DND-41 (cell line): ENCODE measurements around the gene FLNA.

Experiments
- ATAC-seq: fragments of 200-7000 bp; cut with Tn5 transposase; 3 replicates; pipeline ENCODE4 v1.9.1; 2021; ENCODE audit warnings: low read depth; ENCODE audit not compliant: insufficient read depth
- DNase-seq: peaks from one replicate; pipeline ENCODE4 v3.0.0-alpha.2; 2020
- H2AFZ ChIP-seq: 2 replicates; pipeline ENCODE4 v1.6.0; 2012; ENCODE audit warnings: low read depth, low read length
- H3K27ac ChIP-seq: 2 replicates; pipeline ENCODE4 v1.5.1; 2012; ENCODE audit warnings: low read length, inconsistent platforms
- H3K27me3 ChIP-seq: fragments of 200-600 bp; sonication (generic); 2 replicates; pipeline ENCODE4 v1.6.0; 2012; ENCODE audit warnings: low read length, mild to moderate bottlenecking, inconsistent platforms; ENCODE audit not compliant: insufficient read depth, poor library complexity
- H3K36me3 ChIP-seq: 2 replicates; pipeline ENCODE4 v1.5.1; 2012; ENCODE audit warnings: low read length, inconsistent platforms; ENCODE audit not compliant: insufficient read depth
- H3K4me1 ChIP-seq: 2 replicates; pipeline ENCODE4 v1.5.1; 2012; ENCODE audit warnings: mild to moderate bottlenecking, low read length; ENCODE audit not compliant: insufficient read depth
- H3K4me2 ChIP-seq: 2 replicates; pipeline ENCODE4 v1.6.0; 2012; ENCODE audit warnings: mild to moderate bottlenecking, moderate library complexity, low read length, inconsistent platforms; ENCODE audit not compliant: insufficient read depth
- H3K4me3 ChIP-seq, 2 experiments: fragments of 200-600 bp in 1 of 2; shearing (Covaris generic) in 1 of 2; 2 replicates each; pipeline ENCODE4 v1.5.1; 2012 to 2016; ENCODE audit warnings: inconsistent platforms in 2 of 2, low read length in 2 of 2, mild to moderate bottlenecking in 2 of 2, low read depth in 1 of 2, moderate library complexity in 1 of 2
- H3K79me2 ChIP-seq: 2 replicates; pipeline ENCODE4 v1.6.0; 2012; ENCODE audit warnings: low read length, inconsistent platforms; ENCODE audit not compliant: insufficient read depth
- H3K9ac ChIP-seq: 2 replicates; pipeline ENCODE4 v1.6.0; 2012; ENCODE audit warnings: low read depth, mild to moderate bottlenecking, inconsistent platforms, low read length, moderate library complexity
- H3K9me3 ChIP-seq: 2 replicates; pipeline ENCODE4 v1.5.1; 2012; ENCODE audit warnings: low read length, moderate library complexity, mild to moderate bottlenecking, inconsistent platforms; ENCODE audit not compliant: insufficient read depth, severe bottlenecking
- H4K20me1 ChIP-seq: 2 replicates; pipeline ENCODE4 v1.6.0; 2012; ENCODE audit warnings: low read length; ENCODE audit not compliant: insufficient read depth
- CTCF ChIP-seq: IDR thresholded peaks from 2 replicates; pipeline ENCODE4 v1.5.1; 2012; ENCODE audit warnings: borderline replicate concordance, low read length, moderate library complexity, mild to moderate bottlenecking; ENCODE audit not compliant: poor library complexity, severe bottlenecking; ENCODE audit errors: extremely low read depth
- EZH2 ChIP-seq: IDR thresholded peaks from 3 replicates; pipeline ENCODE4 v1.6.1; 2012; ENCODE audit warnings: borderline replicate concordance, low read depth, mild to moderate bottlenecking, moderate library complexity, low read length, inconsistent platforms; ENCODE audit not compliant: severe bottlenecking

The FLNA gene

GRCh38 chrX:154309041-154309775, 65.2 kb downstream of the FLNA start:
- ATAC-seq = no peak
- Histone ChIP-seq H3K36me3 (no peaks in the 10 kb centered on the region), H3K79me2 (no peaks in the 10 kb centered on the region), H3K4me3 (no peak overlapping the region), H4K20me1 (no peaks in the 10 kb centered on the region), H3K9me3 (no peaks in the 10 kb centered on the region), H3K4me2 (no peak overlapping the region), H3K27me3 (no peaks in the 10 kb centered on the region), H3K4me1 (peaks cover 3% of the 10 kb centered on the region; the same call in 1 of the 2 replicates), H2AFZ (no peak overlapping the region), H3K9ac (no peak overlapping the region), H3K27ac (no peak overlapping the region)
- TF ChIP-seq EZH2 (no peak), CTCF (no peak)
- no peak for DNase-seq

DNA sequence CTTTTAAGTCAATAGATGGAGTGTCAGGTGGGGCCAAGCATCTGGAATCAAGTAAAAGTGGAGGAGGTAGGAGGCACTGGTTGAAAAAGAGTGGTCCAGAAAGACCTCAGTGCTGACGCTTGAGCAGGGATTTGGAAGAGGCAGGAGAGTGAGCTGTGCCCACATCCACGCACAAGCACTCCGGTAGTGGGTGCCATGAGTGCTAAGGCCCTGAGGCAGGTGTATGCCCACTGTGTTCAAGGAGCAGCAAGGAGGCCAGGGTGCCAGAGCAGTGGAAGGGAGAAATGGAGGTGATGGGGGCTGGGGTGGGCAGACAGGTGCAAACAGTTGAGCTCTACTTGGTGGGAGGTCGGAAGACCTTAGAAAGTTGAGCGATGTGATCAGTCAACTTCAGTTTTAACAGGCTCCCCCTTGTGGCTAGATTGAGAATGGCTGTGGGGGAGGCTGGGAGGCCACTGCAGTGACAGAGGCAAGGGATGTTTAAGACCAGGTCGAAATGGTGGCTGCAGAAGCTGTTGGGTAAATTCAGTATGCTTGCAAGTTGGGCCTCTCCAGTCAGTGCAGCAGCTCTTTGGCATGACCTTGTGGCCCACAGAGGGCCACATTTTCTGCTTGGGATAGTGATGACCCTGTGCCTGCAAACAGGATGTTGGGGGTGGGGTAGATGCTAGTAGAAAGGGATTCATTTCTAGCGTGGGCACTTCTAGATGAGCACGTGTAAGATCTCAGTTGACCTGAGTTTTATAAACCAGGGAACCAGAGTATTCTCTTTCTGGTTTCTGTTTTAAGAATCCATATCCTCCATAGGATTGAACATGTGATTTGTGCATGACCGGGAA, 66.1 kb downstream of the FLNA start:
- no peaks in the 10 kb centered on the region for H4K20me1 ChIP-seq
- H2AFZ ChIP-seq = no peak overlapping the region
- H3K4me3 ChIP-seq = no peak overlapping the region
- no peaks in the 10 kb centered on the region for H3K9me3 ChIP-seq
- no peaks in the 10 kb centered on the region for H3K79me2 ChIP-seq
- peak; percentile 77 for DNase-seq
- no peaks in the 10 kb centered on the region for H3K36me3 ChIP-seq
- no peak overlapping the region for H3K4me2 ChIP-seq
- no peak overlapping the region for H3K9ac ChIP-seq
- peak; percentile 91 for ATAC-seq
- H3K27me3 ChIP-seq = no peaks in the 10 kb centered on the region
- no peak for TF ChIP-seq EZH2
- peak; percentile 82 for TF ChIP-seq CTCF
- H3K4me1 ChIP-seq = peaks cover 3% of the 10 kb centered on the region; the same call in 1 of the 2 replicates
- H3K27ac ChIP-seq = no peak overlapping the region

DNA sequence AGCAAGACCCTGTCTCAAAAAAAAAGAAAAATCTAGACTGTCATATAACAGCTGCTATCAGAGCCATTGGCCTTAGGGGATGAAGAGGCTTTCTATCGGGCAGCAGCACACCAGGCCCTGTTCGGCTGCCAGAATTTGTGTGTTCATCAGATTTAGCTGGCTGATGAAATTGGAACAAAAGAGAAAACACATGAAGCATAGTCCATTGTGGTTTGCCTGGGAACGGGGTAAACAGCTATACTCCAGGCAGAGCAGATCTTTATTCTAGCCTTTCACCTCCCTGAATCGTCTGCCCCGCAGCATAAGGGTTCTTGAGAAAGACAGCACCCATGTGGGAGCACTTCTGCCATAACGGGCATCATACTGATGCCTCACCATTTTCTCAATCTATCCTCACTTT, 67.2 kb downstream of the FLNA start:
- Histone ChIP-seq H3K4me1 (peaks cover 3% of the 10 kb centered on the region; the same call in 1 of the 2 replicates), H3K4me2 (no peak overlapping the region), H3K9me3 (no peaks in the 10 kb centered on the region), H3K27me3 (no peaks in the 10 kb centered on the region), H3K36me3 (no peaks in the 10 kb centered on the region), H3K4me3 (no peak overlapping the region), H3K79me2 (no peaks in the 10 kb centered on the region), H3K27ac (no peak overlapping the region), H3K9ac (no peak overlapping the region), H4K20me1 (no peaks in the 10 kb centered on the region), H2AFZ (no peak overlapping the region)
- no peak for ATAC-seq
- TF ChIP-seq CTCF = no peak
- no peak for TF ChIP-seq EZH2
- no peak for DNase-seq
